Amygdala (tissue), 56 donors: ENCODE measurements around the gene UGT1A1.

ENCODE experiments used
- DNase-seq, 56 donors: peaks; one replicate each; lab custom pipeline; 2025; lab: John Stamatoyannopoulos, UW

UGT1A1 gene

GRCh38 chr2:233794128-233794658 lies 34.1 kb downstream of the UGT1A1 start:
- DNase-seq = no peak

- DNase-seq = no peak
Measured at GRCh38 chr2:233795735-233796171, 35.7 kb downstream of the UGT1A1 start.

GRCh38 chr2:233796254-233796653 lies 36.2 kb downstream of the UGT1A1 start:
- peak in 1 of 56 donors; percentile 15 for DNase-seq

- no peak for DNase-seq
Measured at GRCh38 chr2:233798335-233799086, 38.4 kb downstream of the UGT1A1 start.

- DNase-seq = no peak
Measured at GRCh38 chr2:233799087-233799665, 39.1 kb downstream of the UGT1A1 start.

- DNase-seq = no peak
Measured at GRCh38 chr2:233799716-233800115, 39.6 kb downstream of the UGT1A1 start.

- no peak for DNase-seq
Measured at GRCh38 chr2:233800208-233800607, 40.1 kb downstream of the UGT1A1 start.

- DNase-seq = peak in 6 of 56 donors; percentile 5 to 31 (median 14)
Measured at GRCh38 chr2:233801357-233802131, 41.5 kb downstream of the UGT1A1 start.

- no peak for DNase-seq
Measured at GRCh38 chr2:233802132-233802815, 42.2 kb downstream of the UGT1A1 start.

GRCh38 chr2:233803292-233803911 lies 43.3 kb downstream of the UGT1A1 start:
- no peak for DNase-seq

GRCh38 chr2:233803994-233804393 lies 43.9 kb downstream of the UGT1A1 start:
- DNase-seq = no peak

GRCh38 chr2:233807215-233807865 lies 47.3 kb downstream of the UGT1A1 start:
- DNase-seq = no peak

- DNase-seq = no peak
Measured at GRCh38 chr2:233807966-233808935, 48.2 kb downstream of the UGT1A1 start.

GRCh38 chr2:233810385-233810784 lies 50.3 kb downstream of the UGT1A1 start:
- no peak for DNase-seq

GRCh38 chr2:233811087-233811486 lies 51.0 kb downstream of the UGT1A1 start:
- DNase-seq = no peak

- DNase-seq = no peak
Measured at GRCh38 chr2:233811732-233812131, 51.7 kb downstream of the UGT1A1 start.

- DNase-seq = no peak
Measured at GRCh38 chr2:233813236-233814055, 53.4 kb downstream of the UGT1A1 start.
